ENCODE results near the gene DNAAF1.
"Not testable (repeated sequence)": the region's sequence is repeated elsewhere in the genome, so short reads cannot be mapped to it uniquely, and the experiment has no call there.

DNAAF1 gene

GRCh38 chr16:84212154-84212553 lies 67.0 kb downstream of the DNAAF1 start:
- no peak for DNase-seq (ENCODE audit: low spot score)

GRCh38 chr16:84212631-84213030 lies 67.5 kb downstream of the DNAAF1 start:
- no peak for DNase-seq (ENCODE audit: low spot score)

DNA sequence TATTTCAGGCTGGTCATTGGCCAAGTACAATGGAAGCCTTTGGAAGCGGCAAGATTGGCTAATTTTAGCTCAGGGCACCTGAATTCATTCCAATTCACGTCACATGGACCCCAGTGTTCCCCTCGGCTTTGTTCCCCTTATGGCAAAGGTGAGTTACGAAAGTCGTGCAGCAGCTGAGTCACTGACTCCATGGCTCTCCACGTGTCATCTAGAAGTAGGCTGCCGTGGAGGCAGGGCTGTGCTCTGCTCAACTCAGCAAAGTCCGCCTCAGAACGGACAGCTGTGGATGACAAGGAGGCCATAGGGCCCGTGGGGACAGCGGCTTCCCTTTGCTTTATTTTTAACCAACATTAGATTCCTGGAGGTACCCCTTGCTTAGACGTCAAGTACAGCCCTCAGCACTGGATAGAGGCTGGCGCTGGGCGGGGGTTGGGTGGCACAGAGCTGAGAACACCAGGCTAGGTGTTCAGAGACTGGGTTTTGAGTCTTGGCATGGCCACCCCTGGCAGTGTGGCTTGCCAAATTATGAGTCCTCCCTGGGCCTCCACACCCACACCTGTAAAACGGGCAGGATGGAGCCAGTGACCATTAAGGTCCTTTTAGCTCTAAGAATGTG lies 69.5 kb downstream of the DNAAF1 start:
- no peak for DNase-seq (ENCODE audit: low spot score)

DNA sequence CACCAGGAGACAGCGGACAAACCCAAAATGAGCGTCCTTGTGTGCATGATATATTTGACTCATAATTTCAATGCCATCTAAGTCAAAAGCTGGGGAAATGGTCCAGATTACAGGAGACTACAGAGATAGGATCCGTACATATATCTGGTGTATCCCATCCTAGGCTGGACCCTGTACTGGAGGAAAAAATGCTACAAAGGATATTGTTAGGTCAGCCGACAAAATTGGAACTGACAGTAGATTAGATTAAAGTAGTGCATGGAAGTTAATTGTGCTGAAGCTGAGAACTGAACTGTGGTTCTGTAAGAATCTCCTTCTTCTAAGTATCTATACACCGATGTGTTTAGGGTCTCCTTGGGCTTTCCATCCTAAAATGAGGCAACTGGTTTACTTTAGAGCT lies 70.4 kb downstream of the DNAAF1 start:
- no peak for DNase-seq (ENCODE audit: low spot score)

- DNase-seq (ENCODE audit: low spot score): not testable (repeated sequence)
Observed at GRCh38 chr16:84216144-84216543, 71.0 kb downstream of the DNAAF1 start.

DNA sequence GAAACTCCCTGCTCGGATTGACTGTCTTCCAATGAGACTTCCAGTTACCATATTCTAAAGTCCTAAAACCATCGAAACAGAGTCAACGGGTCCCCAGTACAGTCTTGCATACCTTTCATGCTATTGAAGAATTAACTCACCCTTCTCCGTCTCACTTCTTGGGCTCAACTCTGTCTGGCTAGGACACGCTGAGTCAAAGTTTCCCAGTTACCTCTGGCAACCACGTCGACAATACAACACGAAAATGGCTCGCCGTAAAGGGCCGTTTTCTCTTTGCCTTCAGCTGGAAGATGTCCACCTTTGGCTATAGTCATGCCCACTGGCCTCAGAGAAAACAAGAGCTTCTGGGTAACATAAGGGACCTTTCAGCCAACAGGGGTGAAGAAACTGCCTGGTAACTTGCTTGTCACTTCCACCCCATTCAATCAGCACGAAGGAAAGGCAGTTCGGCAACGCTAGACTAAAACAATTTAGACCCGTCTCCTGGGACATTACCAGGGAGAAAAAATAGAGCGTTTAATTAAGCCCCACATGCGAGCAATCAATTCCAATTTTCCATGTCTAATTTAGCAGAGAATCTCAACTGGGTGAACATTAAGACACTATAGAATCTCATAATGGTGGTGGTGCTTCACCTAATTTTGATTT lies 73.2 kb downstream of the DNAAF1 start:
- DNase-seq (ENCODE audit: low spot score): no peak

DNA sequence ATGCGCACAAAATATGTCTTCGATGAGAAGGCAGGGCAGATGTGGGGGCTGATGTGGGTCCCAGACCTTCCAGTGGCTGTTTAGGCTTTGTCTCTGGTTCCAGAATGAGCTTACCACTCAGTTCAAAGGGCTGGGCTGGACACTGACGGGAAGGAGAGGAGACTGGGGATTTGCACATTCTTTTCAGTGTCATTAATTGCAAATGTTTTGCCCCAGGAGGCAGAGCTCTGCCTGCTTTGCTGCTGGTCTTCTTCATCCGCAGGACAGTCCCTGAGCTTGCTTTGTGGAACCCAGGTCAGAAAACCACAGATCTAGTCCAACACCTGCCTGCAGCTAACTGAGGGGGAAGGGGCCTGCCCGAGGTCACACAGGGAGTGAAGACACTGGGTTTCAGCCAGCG lies 73.8 kb downstream of the DNAAF1 start:
- DNase-seq (ENCODE audit: low spot score): no peak

DNA sequence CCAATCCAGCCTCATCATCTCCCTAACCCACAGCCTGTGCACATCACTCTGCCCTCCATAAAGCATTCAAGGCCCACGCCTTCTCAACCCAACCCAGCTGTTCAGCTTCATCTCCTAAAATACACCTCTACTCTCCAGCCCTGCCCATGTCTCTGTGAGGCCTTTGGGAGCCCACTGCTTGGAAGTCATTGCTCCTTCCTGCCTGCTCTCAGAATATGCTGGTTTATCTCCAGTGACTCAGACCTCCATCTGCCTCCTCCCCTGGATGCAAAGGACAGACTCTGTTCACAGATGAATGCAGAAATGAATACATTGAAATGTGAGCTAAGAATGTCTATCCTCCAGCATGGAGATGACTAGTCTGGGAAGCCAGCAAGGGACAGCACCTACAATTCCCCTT lies 75.7 kb downstream of the DNAAF1 start:
- peak; percentile 31 for DNase-seq (ENCODE audit: low spot score)

- no peak for DNase-seq (ENCODE audit: low spot score)
Observed at GRCh38 chr16:84223456-84223855, 78.3 kb downstream of the DNAAF1 start.

DNA sequence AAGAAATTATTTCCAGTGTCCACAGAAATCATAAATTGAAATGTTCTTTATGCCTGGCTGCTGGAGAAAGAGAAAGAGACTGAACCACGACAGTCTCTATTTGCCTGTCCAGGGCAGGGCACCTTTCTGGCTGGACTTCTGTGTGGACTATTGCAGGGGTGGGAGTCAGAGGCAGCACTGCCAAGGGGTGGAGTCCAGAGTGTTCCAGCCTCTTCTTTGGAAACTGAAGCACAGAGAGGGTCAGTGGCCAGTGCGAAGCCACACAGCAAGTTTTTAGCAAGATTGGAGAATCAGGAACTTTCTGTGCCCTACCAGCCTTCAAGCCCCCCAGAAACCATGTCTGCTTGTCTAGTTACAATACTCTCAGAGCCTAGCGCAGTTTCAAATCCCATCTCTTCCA lies 79.4 kb downstream of the DNAAF1 start:
- no peak for DNase-seq (ENCODE audit: low spot score)

DNA sequence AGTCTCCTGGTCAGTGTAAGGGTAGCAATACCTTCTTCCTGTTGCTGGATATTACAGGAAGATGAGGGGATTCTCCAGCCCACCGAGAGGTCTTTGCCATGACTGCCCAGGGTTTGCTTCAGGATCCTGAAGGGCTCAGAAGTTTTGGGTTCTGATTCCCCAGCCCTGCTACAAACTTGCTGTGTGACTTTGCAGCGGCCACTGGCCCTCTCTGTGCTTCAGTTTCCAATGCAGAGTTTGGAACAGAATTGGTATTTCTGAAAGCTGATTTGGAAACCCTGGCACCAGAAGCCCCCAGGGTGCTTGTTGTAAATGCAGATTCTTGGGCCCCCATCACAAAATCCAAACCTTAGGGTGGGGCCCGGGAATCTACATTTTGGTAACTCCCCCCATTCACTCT lies 80.0 kb downstream of the DNAAF1 start:
- no peak for DNase-seq (ENCODE audit: low spot score)

DNA sequence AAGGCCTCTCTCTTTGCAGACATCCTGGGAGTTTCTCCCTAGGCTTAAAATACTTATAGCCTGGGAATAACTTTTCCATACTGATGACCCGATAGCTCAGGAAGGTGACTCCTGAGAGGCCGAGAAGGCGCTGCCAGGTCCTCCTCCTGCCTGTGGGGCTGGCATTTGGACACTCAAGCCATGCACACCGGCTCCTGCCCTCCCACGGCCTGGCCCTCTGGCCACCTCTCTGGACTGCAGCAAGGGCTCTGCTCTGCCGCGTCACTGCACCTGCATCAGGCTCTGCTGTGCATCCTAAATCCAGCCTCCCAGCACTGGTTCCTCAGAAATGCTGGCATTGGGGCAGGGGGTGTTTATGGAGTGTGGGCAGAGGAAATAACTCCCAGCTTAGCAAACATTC lies 80.5 kb downstream of the DNAAF1 start:
- DNase-seq (ENCODE audit: low spot score): no peak

GRCh38 chr16:84226026-84226425 lies 80.9 kb downstream of the DNAAF1 start:
- no peak for DNase-seq (ENCODE audit: low spot score)
